A549 (cell line): ENCODE results near the gene RET. TPM values are rescaled to one million over a fixed set of nuclear protein-coding genes. Genes with fewer than 3 reads are reported as not detected.

ENCODE experiments used
- ATAC-seq, 2 experiments: fragments of 200-7000 bp in 1 of 2; fragments of >200 bp in 1 of 2; cut with Nextera tagmentation in 1 of 2; cut with Tn5 transposase in 1 of 2; 3 replicates each; pipeline versions ENCODE4 v1.8.0 to v1.9.1; 2018 to 2020; ENCODE audit warnings: mild to moderate bottlenecking in 1 of 2, moderate library complexity in 1 of 2
- CTCF ChIA-PET: fragments of 300-600 bp; sonication (Branson Sonifier 250); formaldehyde crosslinking; extraction: SDS; loops from one replicate; lab custom pipeline; 2021; ENCODE audit warnings: antibody characterized with exemption, inconsistent platforms; lab: Yijun Ruan, JAX
- POLR2A ChIA-PET: fragments of 350-600 bp; formaldehyde crosslinking; extraction: SDS; loops from one replicate; lab custom pipeline; 2021; ENCODE audit warnings: antibody characterized with exemption, inconsistent platforms; lab: Yijun Ruan, JAX
- DNase-seq, 2 experiments: peaks; one replicate each; pipeline versions ENCODE4 v3.0.0 to v3.0.0-alpha.2; 2011 to 2016; ENCODE audit warnings: low read depth in 1 of 2, low spot score in 1 of 2
- FAIRE-seq: peaks from 2 replicates; lab custom pipeline; 2011; peaks lifted over from hg19 to GRCh38; lab: Jason Lieb, UNC
- H3K27ac ChIP-seq, 2 experiments: fragments of >200 bp; sonication (Bioruptor Twin); formaldehyde crosslinking; 3 replicates each; pipeline ENCODE4 v1.5.1; 2016 to 2017
- H3K4me1 ChIP-seq: fragments of >200 bp; sonication (Bioruptor Twin); formaldehyde crosslinking; 3 replicates; pipeline ENCODE4 v1.6.1; 2016
- H3K4me2 ChIP-seq: fragments of >200 bp; sonication (Bioruptor Twin); formaldehyde crosslinking; 3 replicates; pipeline ENCODE4 v1.6.1; 2016
- H3K4me3 ChIP-seq: fragments of >200 bp; sonication (Bioruptor Twin); formaldehyde crosslinking; 3 replicates; pipeline ENCODE4 v1.5.1; 2016
- H3K9me3 ChIP-seq: fragments of >200 bp; sonication (Bioruptor Twin); formaldehyde crosslinking; 3 replicates; pipeline ENCODE4 v1.6.1; 2016
- CEBPB ChIP-seq, 2 experiments: fragments of >200 bp in 1 of 2; sonication (Bioruptor Twin) in 1 of 2; formaldehyde crosslinking in 1 of 2; IDR thresholded peaks; 2 replicates each; pipeline ENCODE4 v1.6.1; 2012 to 2016
- FOSB ChIP-seq: fragments of 250-450 bp; sonication (Bioruptor Pico); IDR thresholded peaks from 2 replicates; pipeline ENCODE4 v1.5.0; 2020; ENCODE audit warnings: mild to moderate bottlenecking, moderate library complexity
- HDAC2 ChIP-seq: fragments of 200-600 bp; sonication (generic); IDR thresholded peaks from 2 replicates; pipeline ENCODE4 v1.6.1; 2016
- HOXB13 ChIP-seq: fragments of 250-450 bp; sonication (Bioruptor Pico); IDR thresholded peaks from 2 replicates; pipeline ENCODE4 v1.5.0; 2020; ENCODE audit warnings: low read depth, mild to moderate bottlenecking, moderate library complexity
- JUN ChIP-seq, 2 experiments: fragments of >200 bp; sonication (Bioruptor Twin); formaldehyde crosslinking; IDR thresholded peaks; 2 replicates in 1 of 2; 3 replicates in 1 of 2; pipeline ENCODE4 v1.6.1; 2016 to 2017
- POLR2AphosphoS2 ChIP-seq: conservative IDR thresholded peaks from 2 replicates; pipeline ENCODE4 v1.6.1; 2012; ENCODE audit warnings: low read length, improper control_type of control experiment, inconsistent platforms
- WGBS: methylation state at CpG from one replicate; pipeline ENCODE4 v1.1.6; 2017; ENCODE audit errors: missing lambda C conversion rate; 5-methylcytosine and 5-hydroxymethylcytosine counted together
- polyA plus RNA-seq, 4 experiments: library from polyadenylated mRNA; depleted of rRNA in 3 of 4; stranded (reverse); fragments of >200 nt; fragmentation: RNase III in 1 of 4; extraction: RNeasy Plus Mini Kit Qiagen cat#74134 plus additional on column Dnase treatment in 1 of 4; gene quantifications; 2 replicates in 3 of 4; 3 replicates in 1 of 4; pipeline ENCODE4 v1.2.3, GENCODE V29; 2011 to 2017
- TF ChIP-seq, protein P1 (sequence below): fragments of 250-450 bp; sonication (Bioruptor Pico); IDR thresholded peaks from 2 replicates; pipeline ENCODE4 v1.5.0; 2021; ENCODE audit warnings: mild to moderate bottlenecking, moderate library complexity, borderline replicate concordance
- TF ChIP-seq, protein P2 (sequence below): fragments of >200 bp; sonication (Bioruptor Twin); formaldehyde crosslinking; IDR thresholded peaks from 3 replicates; pipeline ENCODE4 v1.5.1; 2016

The RET gene
- polyA plus RNA-seq, 2 of the 4 experiments (the other 2 are of a cell fraction), result 0.08 to 0.41 TPM

DNA sequence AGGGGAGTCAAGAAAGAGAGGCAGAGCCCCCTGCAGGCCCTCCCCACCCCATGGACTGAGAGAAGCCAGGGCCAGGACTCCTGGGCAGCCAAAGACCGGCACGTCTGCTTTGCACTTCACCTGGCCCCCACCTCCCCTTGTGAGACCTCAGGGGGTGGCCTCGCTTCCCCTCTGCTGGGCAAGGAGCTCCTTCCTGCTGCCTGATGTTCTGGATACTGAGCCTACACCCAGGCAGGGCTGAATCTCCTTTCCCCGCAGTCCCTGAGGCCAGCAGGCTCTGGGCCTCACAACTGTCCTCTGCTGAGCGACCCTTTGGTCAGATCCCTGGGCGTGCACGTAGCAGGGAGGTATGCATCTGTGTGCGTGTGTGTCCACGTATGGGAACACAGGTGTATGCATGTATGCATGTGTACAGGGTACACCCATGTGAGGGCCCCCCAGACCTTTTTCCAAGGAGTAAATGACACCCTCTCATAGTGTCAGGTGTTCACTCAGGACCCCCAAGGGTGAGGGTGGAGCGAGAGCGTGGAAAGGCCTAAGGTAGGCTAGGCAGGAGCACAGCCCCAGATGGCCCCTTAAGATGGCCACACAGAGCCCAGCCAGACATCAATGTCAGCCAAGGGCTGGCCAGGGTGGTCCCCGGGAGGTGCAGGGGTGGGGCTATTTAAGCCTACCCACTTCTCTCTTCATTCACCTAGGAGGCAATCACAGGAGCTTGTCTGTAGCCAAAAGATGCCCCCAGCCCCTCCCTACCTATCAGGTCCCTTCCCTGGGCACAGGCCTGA is 1.9 kb upstream of the RET start (continued):
- TF ChIP-seq, protein P1, sequence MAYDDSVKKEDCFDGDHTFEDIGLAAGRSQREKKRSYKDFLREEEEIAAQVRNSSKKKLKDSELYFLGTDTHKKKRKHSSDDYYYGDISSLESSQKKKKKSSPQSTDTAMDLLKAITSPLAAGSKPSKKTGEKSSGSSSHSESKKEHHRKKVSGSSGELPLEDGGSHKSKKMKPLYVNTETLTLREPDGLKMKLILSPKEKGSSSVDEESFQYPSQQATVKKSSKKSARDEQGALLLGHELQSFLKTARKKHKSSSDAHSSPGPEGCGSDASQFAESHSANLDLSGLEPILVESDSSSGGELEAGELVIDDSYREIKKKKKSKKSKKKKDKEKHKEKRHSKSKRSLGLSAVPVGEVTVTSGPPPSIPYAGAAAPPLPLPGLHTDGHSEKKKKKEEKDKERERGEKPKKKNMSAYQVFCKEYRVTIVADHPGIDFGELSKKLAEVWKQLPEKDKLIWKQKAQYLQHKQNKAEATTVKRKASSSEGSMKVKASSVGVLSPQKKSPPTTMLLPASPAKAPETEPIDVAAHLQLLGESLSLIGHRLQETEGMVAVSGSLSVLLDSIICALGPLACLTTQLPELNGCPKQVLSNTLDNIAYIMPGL (CRISPR knock-in tag), result no peak
- TF ChIP-seq FOSB (CRISPR knock-in tag), result no peak
- TF ChIP-seq, all 56 proteins: peak for 0

DNA sequence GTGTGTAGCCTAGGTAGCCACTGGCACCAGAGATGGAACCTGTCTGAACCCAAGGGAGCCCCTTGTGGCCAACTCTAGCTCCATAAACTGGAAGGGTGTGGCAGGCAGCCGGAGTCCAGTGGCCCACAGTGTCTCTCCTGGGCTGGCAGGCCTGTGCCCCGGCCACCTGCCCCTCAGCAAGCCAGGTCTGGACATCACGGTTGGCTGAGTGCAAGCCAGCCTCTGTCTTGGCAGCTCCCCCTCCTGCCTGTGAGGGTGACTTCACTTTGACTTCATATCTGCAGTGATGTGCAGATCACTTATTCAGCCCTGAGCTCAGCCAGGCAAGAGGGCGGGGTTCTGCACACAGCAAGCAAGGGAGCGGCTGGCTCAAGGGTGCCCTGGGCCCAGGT is 1.3 kb upstream of the RET start:
- 0 out of 3 replicates have a peak, but pooled peaks cover 3% of the 10 kb centered on the region for H3K4me1 ChIP-seq
- ATAC-seq, result peak; percentile 52 to 70; a peak in 4 of 6 replicates
- TF ChIP-seq CEBPB (IDR thresholded peaks at IDR 0.05), result no peak
- TF ChIP-seq, protein P2, sequence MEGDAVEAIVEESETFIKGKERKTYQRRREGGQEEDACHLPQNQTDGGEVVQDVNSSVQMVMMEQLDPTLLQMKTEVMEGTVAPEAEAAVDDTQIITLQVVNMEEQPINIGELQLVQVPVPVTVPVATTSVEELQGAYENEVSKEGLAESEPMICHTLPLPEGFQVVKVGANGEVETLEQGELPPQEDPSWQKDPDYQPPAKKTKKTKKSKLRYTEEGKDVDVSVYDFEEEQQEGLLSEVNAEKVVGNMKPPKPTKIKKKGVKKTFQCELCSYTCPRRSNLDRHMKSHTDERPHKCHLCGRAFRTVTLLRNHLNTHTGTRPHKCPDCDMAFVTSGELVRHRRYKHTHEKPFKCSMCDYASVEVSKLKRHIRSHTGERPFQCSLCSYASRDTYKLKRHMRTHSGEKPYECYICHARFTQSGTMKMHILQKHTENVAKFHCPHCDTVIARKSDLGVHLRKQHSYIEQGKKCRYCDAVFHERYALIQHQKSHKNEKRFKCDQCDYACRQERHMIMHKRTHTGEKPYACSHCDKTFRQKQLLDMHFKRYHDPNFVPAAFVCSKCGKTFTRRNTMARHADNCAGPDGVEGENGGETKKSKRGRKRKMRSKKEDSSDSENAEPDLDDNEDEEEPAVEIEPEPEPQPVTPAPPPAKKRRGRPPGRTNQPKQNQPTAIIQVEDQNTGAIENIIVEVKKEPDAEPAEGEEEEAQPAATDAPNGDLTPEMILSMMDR, result 0 out of 3 replicates have a peak, but pooled peaks have one; percentile 8
- POLR2A ChIA-PET, result no interaction called here
- no peak overlapping the region for H3K4me3 ChIP-seq
- no peak for FAIRE-seq
- peak overlapping the region; percentile 99; the same call in 1 of the 3 replicates for H3K4me2 ChIP-seq
- peak; percentile 48 to 72 for DNase-seq
- H3K9me3 ChIP-seq, result no peaks in the 10 kb centered on the region
- CTCF ChIA-PET, result interaction anchor here (0.7 to 0.9 kb wide), 4 partner anchors 8 to 29 kb away, joined by 3 read pairs; no protein-coding TSS in a partner anchor
- H3K27ac ChIP-seq, result no peak overlapping the region
- WGBS, result 43% methylated on average over 5 of the region's 5 CpGs

DNA sequence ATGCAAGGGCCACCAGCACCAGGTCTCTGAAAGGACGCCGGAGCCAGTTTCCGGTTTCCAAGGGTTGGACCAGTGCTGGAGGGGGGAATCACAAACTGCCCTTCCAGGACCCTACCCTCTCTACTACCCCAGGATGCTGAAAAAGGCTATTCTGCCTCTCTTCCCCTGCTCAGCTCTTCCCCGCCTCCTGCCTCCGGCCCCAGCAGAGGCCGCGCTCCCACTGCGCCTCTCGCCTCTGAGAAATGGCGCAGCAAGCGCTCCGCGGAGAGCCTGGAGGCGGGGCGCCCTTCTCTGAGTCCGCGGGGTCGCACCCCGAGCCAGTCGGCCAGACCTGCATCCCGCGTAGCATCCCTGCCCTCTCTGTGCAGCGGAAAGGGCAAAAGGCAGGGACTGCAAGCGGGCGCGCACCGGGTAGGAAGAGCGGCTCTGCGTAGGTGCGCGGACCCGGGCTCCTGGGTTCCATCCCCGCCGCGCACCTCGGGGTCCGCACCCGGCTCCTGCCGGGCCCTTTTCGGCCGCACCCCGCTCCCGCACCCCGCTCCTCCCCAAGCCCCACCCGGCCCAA is 476 bp upstream of the RET start:
- Histone ChIP-seq H3K9me3 (no peaks in the 10 kb centered on the region), H3K4me1 (0 out of 3 replicates have a peak, but pooled peaks cover 3% of the 10 kb centered on the region), H3K4me3 (peak overlapping the region; percentile 48)
- FAIRE-seq, result no peak
- POLR2A ChIA-PET, result no interaction called here
- peak; percentile 78 for TF ChIP-seq HDAC2
- TF ChIP-seq JUN (IDR thresholded peaks at IDR 0.05), result no peak
- TF ChIP-seq, all 56 proteins: peak for 1
- whole genome bisulfite sequencing, result 18% methylated on average over 9 of the region's 45 CpGs
- CTCF ChIA-PET, result no interaction called here
- H3K27ac ChIP-seq, result peak overlapping the region in 1 of 2 experiments; percentile 52; a peak in 2 of 6 replicates
- peak; percentile 41 to 71; a peak in 5 of 6 replicates for ATAC-seq
- peak overlapping the region; percentile 99 for H3K4me2 ChIP-seq
- DNase-seq, result peak in 1 of 2 experiments; percentile 42

DNA sequence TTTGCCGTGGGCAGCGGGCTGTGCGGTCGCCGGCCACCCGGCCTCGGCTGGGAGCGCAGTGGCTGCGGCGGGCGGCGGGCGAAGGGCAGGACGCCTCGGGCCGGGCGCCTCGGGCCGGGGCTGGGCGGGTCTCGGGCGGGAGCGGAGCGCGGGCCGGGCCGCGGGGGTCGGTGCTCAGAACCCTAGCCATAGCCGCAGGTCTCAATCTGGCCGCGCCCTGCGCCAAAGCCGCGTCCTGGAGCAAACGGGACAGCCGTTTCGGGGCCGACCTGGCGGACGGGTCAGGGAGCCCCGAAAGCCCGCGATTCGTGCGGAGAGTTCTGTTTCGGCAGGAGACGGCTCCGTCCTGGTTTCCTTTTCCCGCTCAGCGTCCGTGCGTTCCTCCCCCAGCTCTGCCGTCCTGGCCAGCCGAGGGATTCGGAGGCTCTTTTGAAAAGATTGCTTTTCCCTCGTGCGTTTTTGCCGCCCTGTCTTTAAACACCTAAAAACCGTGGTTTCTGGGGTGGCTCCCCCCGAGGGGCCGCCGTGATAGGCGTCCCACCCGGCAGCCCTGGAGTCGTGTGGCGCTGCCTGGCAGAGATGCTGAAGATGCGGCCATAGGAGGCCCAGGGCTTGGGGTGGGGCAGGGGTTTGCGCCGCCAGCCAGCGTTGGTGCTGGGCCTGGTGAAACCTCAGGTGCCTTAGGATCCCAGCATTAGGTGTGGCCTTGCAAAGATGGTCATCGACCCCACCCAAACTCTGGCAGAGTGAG is 727 bp downstream of the RET start:
- DNase-seq (peak in 1 of 2 experiments; percentile 22), ATAC-seq (peak in 1 of 2 experiments; percentile 1; a peak in 1 of 6 replicates), FAIRE-seq (no peak)
- 6% methylated on average over 29 of the region's 72 CpGs for WGBS
- H3K4me2 ChIP-seq, result peak overlapping the region; percentile 99
- H3K27ac ChIP-seq, result peak overlapping the region in 1 of 2 experiments; percentile 57; a peak in 3 of 6 replicates
- ChIA-PET CTCF (interaction anchor here (0.9 to 3.5 kb wide), 5 partner anchors 11 to 324 kb away, joined by 3 to 17 read pairs (median 5); no protein-coding TSS in a partner anchor), POLR2A (no interaction called here)
- TF ChIP-seq CEBPB (IDR thresholded peaks at IDR 0.05) (no peak), POLR2AphosphoS2 (no peak), HOXB13 (CRISPR knock-in tag) (no peak)
- H3K4me3 ChIP-seq, result peak overlapping the region; percentile 48
- no peaks in the 10 kb centered on the region for H3K9me3 ChIP-seq
- 0 out of 3 replicates have a peak, but pooled peaks cover 3% of the 10 kb centered on the region for H3K4me1 ChIP-seq
